Activated T-cell treated with anti-CD3 and anti-CD28 coated beads for 24 hours (primary cell): Measurements from ENCODE around the gene TPK1.

Source experiments
- DNase-seq: peaks from one replicate; pipeline ENCODE4 v3.0.0-alpha.2; 2020; ENCODE audit warnings: low read depth

Gene TPK1

GRCh38 chr7:144528536-144529045, 307.3 kb downstream of the TPK1 start:
- DNase-seq, result no peak

GRCh38 chr7:144527051-144527471, 308.8 kb downstream of the TPK1 start:
- no peak for DNase-seq

- DNase-seq, result no peak
Observed at GRCh38 chr7:144525956-144526355, 309.9 kb downstream of the TPK1 start.

- DNase-seq, result no peak
Observed at GRCh38 chr7:144524271-144524670, 311.6 kb downstream of the TPK1 start.

GRCh38 chr7:144523621-144524020, 312.2 kb downstream of the TPK1 start:
- no peak for DNase-seq

- no peak for DNase-seq
Observed at GRCh38 chr7:144519925-144520324, 315.9 kb downstream of the TPK1 start.

- no peak for DNase-seq
Observed at GRCh38 chr7:144518360-144518759, 317.5 kb downstream of the TPK1 start.

- DNase-seq, result no peak
Observed at GRCh38 chr7:144517749-144518148, 318.1 kb downstream of the TPK1 start.

GRCh38 chr7:144516729-144517525, 318.9 kb downstream of the TPK1 start:
- no peak for DNase-seq

GRCh38 chr7:144513334-144513733, 322.5 kb downstream of the TPK1 start:
- no peak for DNase-seq

GRCh38 chr7:144510621-144511020, 325.2 kb downstream of the TPK1 start:
- DNase-seq, result no peak

- DNase-seq, result no peak
Observed at GRCh38 chr7:144508702-144509101, 327.2 kb downstream of the TPK1 start.

- DNase-seq, result no peak
Observed at GRCh38 chr7:144503215-144503614, 332.6 kb downstream of the TPK1 start.

- no peak for DNase-seq
Observed at GRCh38 chr7:144500225-144500624, 335.6 kb downstream of the TPK1 start.

- DNase-seq, result no peak
Observed at GRCh38 chr7:144497282-144497681, 338.6 kb downstream of the TPK1 start.

GRCh38 chr7:144494355-144494754, 341.5 kb downstream of the TPK1 start:
- DNase-seq, result no peak

- no peak for DNase-seq
Observed at GRCh38 chr7:144489504-144489903, 346.3 kb downstream of the TPK1 start.

- DNase-seq, result no peak
Observed at GRCh38 chr7:144488977-144489376, 346.9 kb downstream of the TPK1 start.

- DNase-seq, result no peak
Observed at GRCh38 chr7:144487901-144488300, 348.0 kb downstream of the TPK1 start.

GRCh38 chr7:144484445-144484844, 351.4 kb downstream of the TPK1 start:
- DNase-seq, result no peak

GRCh38 chr7:144483189-144483588, 352.7 kb downstream of the TPK1 start:
- no peak for DNase-seq

- no peak for DNase-seq
Observed at GRCh38 chr7:144481833-144482232, 354.0 kb downstream of the TPK1 start.

GRCh38 chr7:144477348-144477747, 358.5 kb downstream of the TPK1 start:
- DNase-seq, result no peak
